HepG2 (cell line): Measurements from ENCODE around the gene EVC. TPM values are rescaled to one million over a fixed set of nuclear protein-coding genes. Genes with fewer than 3 reads are reported as not detected.

Experiments used
- ATAC-seq: fragments of 200-7000 bp; cut with Tn5 transposase; 3 replicates; pipeline ENCODE4 v1.9.1; 2020; ENCODE audit warnings: mild to moderate bottlenecking, moderate library complexity
- BruUV-seq: library from RNA; stranded (reverse); fragments of 400-500 nt; replicated peaks from 2 replicates; lab custom pipeline; 2021; lab: Mats Ljungman, UMichigan
- CTCF ChIA-PET: fragments of 300-600 bp; formaldehyde crosslinking; extraction: SDS; loops from one replicate; lab custom pipeline; 2021; ENCODE audit warnings: low total read pairs, inconsistent platforms, low intra/inter-chr PET ratio; lab: Yijun Ruan, JAX
- POLR2A ChIA-PET: fragments of 350-600 bp; sonication (Branson Sonifier 250); formaldehyde crosslinking; loops from one replicate; lab custom pipeline; 2020; ENCODE audit warnings: antibody characterized with exemption, inconsistent platforms; lab: Yijun Ruan, JAX
- DNase-seq: peaks from one replicate; pipeline ENCODE4 v3.0.0-alpha.2; 2015; ENCODE audit warnings: low spot score
- FAIRE-seq: peaks from 3 replicates; lab custom pipeline; 2011; peaks lifted over from hg19 to GRCh38; lab: Jason Lieb, UNC
- H2AFZ ChIP-seq: one replicate; pipeline ENCODE4 v1.6.1; 2011; ENCODE audit warnings: low read length, inconsistent platforms
- H3K27ac ChIP-seq: fragments of 300-600 bp; 3 replicates; pipeline ENCODE4 v1.8.0; 2011; ENCODE audit warnings: mixed run types, mild to moderate bottlenecking, mixed read lengths, low read length, inconsistent platforms; ENCODE audit not compliant: insufficient read depth; ENCODE audit errors: extremely low read length
- H3K27me3 ChIP-seq, 2 experiments: fragments of 200-600 bp in 1 of 2; 2 replicates in 1 of 2; 3 replicates in 1 of 2; pipeline versions ENCODE4 v1.6.0 to v1.8.0; 2011; ENCODE audit warnings: low read length in 2 of 2, mild to moderate bottlenecking in 2 of 2, moderate library complexity in 2 of 2, inconsistent platforms in 1 of 2; ENCODE audit not compliant: insufficient read depth in 2 of 2, control insufficient read depth in 1 of 2
- H3K36me3 ChIP-seq, 2 experiments: fragments of 200-600 bp in 1 of 2; replicated peaks in 1 of 2; 2 replicates in 1 of 2; 3 replicates in 1 of 2; pipeline versions ENCODE4 v1.5.1 to v1.8.0; 2011; ENCODE audit warnings: low read length in 2 of 2, inconsistent platforms in 1 of 2; ENCODE audit not compliant: insufficient read depth in 2 of 2, control insufficient read depth in 1 of 2
- H3K4me1 ChIP-seq: 2 replicates; pipeline ENCODE4 v1.5.1; 2012; ENCODE audit warnings: low read length, inconsistent platforms; ENCODE audit not compliant: insufficient read depth
- H3K4me2 ChIP-seq: 2 replicates; pipeline ENCODE4 v1.6.0; 2011; ENCODE audit warnings: low read depth, low read length, inconsistent platforms
- H3K4me3 ChIP-seq, 3 experiments: fragments of 200-600 bp in 1 of 3; sonication (generic), shearing (Covaris generic) in 1 of 3; replicated peaks in 1 of 3; 2 replicates each; pipeline ENCODE4 v1.5.1; 2011 to 2016; ENCODE audit warnings: low read length in 3 of 3, inconsistent platforms in 2 of 3, low read depth in 2 of 3, mild to moderate bottlenecking in 2 of 3, control low read depth in 1 of 3, mixed read lengths in 1 of 3; ENCODE audit not compliant: insufficient read depth in 1 of 3
- H3K79me2 ChIP-seq: one replicate; pipeline ENCODE4 v1.6.1; 2011; ENCODE audit warnings: low read length, inconsistent platforms; ENCODE audit not compliant: insufficient read depth
- H3K9ac ChIP-seq: 2 replicates; pipeline ENCODE4 v1.6.0; 2011; ENCODE audit warnings: mild to moderate bottlenecking, low read depth, low read length, inconsistent platforms; ENCODE audit not compliant: insufficient read depth
- H3K9me3 ChIP-seq: 2 replicates; pipeline ENCODE4 v1.5.1; 2012; ENCODE audit warnings: mild to moderate bottlenecking, low read length
- H4K20me1 ChIP-seq: 2 replicates; pipeline ENCODE4 v1.6.0; 2011; ENCODE audit warnings: inconsistent platforms, mild to moderate bottlenecking, low read length, moderate library complexity; ENCODE audit not compliant: insufficient read depth
- FOXM1 ChIP-seq: sonication (generic); formaldehyde crosslinking; IDR thresholded peaks from 2 replicates; pipeline ENCODE4 v1.5.0; 2020; ENCODE audit warnings: missing genetic modification reagents
- KLF6 ChIP-seq: IDR thresholded peaks from 2 replicates; pipeline ENCODE4 v1.8.0; 2016; ENCODE audit warnings: missing biosample characterization, missing genetic modification reagents
- KMT2B ChIP-seq: IDR thresholded peaks from 2 replicates; pipeline ENCODE4 v1.6.1; 2016; ENCODE audit warnings: missing genetic modification reagents, missing compliant biosample characterization
- NFATC3 ChIP-seq: sonication (generic); formaldehyde crosslinking; IDR thresholded peaks from 2 replicates; pipeline ENCODE4 v1.5.1; 2020; ENCODE audit warnings: mild to moderate bottlenecking, missing genetic modification reagents
- NKX3-1 ChIP-seq: sonication (generic); formaldehyde crosslinking; IDR thresholded peaks from 2 replicates; pipeline ENCODE4 v1.5.0; 2020; ENCODE audit warnings: missing genetic modification reagents
- PHF5A ChIP-seq: IDR thresholded peaks from one replicate; pipeline ENCODE4 v1.6.1; 2018; ENCODE audit warnings: low read depth, missing genetic modification reagents; ENCODE audit not compliant: unreplicated experiment
- POGK ChIP-seq: sonication (generic); formaldehyde crosslinking; conservative IDR thresholded peaks from 2 replicates; pipeline ENCODE4 v1.8.0; 2022; ENCODE audit warnings: mild to moderate bottlenecking, moderate library complexity, missing genetic modification reagents
- SALL1 ChIP-seq: sonication (generic); formaldehyde crosslinking; IDR thresholded peaks from 2 replicates; pipeline ENCODE4 v1.8.0; 2022; ENCODE audit warnings: mild to moderate bottlenecking, missing genetic modification reagents
- TCF7 ChIP-seq: sonication (generic); IDR thresholded peaks from 2 replicates; pipeline ENCODE4 v1.6.1; 2016; ENCODE audit warnings: antibody characterized with exemption, low read depth
- ZFP36 ChIP-seq: fragments of 150-350 bp; IDR thresholded peaks from 2 replicates; pipeline ENCODE4 v1.6.1; 2018; ENCODE audit warnings: borderline replicate concordance, low read length, low read depth; ENCODE audit not compliant: partially characterized antibody
- ZNF225 ChIP-seq: sonication (generic); formaldehyde crosslinking; IDR thresholded peaks from 2 replicates; pipeline ENCODE4 v1.4.0; 2020; ENCODE audit warnings: mild to moderate bottlenecking, missing genetic modification reagents
- ZNF382 ChIP-seq: sonication (generic); formaldehyde crosslinking; IDR thresholded peaks from 2 replicates; pipeline ENCODE4 v1.5.0; 2020; ENCODE audit warnings: missing genetic modification reagents, mild to moderate bottlenecking, borderline replicate concordance
- ZNF550 ChIP-seq: sonication (generic); formaldehyde crosslinking; IDR thresholded peaks from 2 replicates; pipeline ENCODE4 v1.4.0; 2020; ENCODE audit warnings: mild to moderate bottlenecking, missing genetic modification reagents, borderline replicate concordance
- ZNF816 ChIP-seq: sonication (generic); formaldehyde crosslinking; IDR thresholded peaks from 2 replicates; pipeline ENCODE4 v1.8.0; 2022; ENCODE audit warnings: missing genetic modification reagents, mild to moderate bottlenecking, borderline replicate concordance
- WGBS: methylation state at CpG from one replicate; pipeline ENCODE4 v1.1.6; 2017; ENCODE audit warnings: low lambda C conversion rate; 5-methylcytosine and 5-hydroxymethylcytosine counted together
- in situ Hi-C: cut with HindIII; loops from 2 replicates; pipeline ENCODE4 v1.10.0; 2017; ENCODE audit warnings: low pct_unique_long_range_greater_than_20kb; ENCODE audit not compliant: extremely low pct_ligation_motif_present
- intact Hi-C: fragments of 100-400 bp; cut with micrococcal nuclease; formaldehyde crosslinking; loops from one replicate; pipeline ENCODE4 v1.10.0; 2022; ENCODE audit not compliant: unreplicated experiment
- polyA plus RNA-seq, 8 experiments: library from polyadenylated mRNA; depleted of rRNA in 3 of 8; stranded (reverse) in 7 of 8; unstranded in 1 of 8; fragments of >200 nt; fragmentation: Illumina TruSeq in 4 of 8; extraction: Trizol in 4 of 8; gene quantifications; 2 replicates each; pipeline versions ENCODE4 v1.2.1 to v1.2.3, GENCODE V29; 2011 to 2016; ENCODE audit warnings: low read depth in 4 of 8, missing spikeins in 1 of 8, mixed read lengths in 1 of 8; ENCODE audit not compliant: insufficient read depth in 1 of 8
- total RNA-seq, 5 experiments: library from RNA; depleted of rRNA; stranded (reverse); fragments of >200 nt; fragmentation: Illumina TruSeq; extraction: Trizol; gene quantifications; 2 replicates each; pipeline ENCODE4 v1.2.3, GENCODE V29; 2016; ENCODE audit warnings: low read depth in 1 of 5
- TF ChIP-seq, protein P1 (sequence below): sonication (generic); formaldehyde crosslinking; IDR thresholded peaks from 2 replicates; pipeline ENCODE4 v1.9.0; 2021; ENCODE audit warnings: missing genetic modification reagents, borderline replicate concordance

The EVC gene
- total and polyA plus RNA-seq, 2 of the 13 experiments (the other 11 are each of a cell fraction or from before 2014, with no cell fraction given) = 3.1 to 4.9 TPM

- TF ChIP-seq, protein P1, sequence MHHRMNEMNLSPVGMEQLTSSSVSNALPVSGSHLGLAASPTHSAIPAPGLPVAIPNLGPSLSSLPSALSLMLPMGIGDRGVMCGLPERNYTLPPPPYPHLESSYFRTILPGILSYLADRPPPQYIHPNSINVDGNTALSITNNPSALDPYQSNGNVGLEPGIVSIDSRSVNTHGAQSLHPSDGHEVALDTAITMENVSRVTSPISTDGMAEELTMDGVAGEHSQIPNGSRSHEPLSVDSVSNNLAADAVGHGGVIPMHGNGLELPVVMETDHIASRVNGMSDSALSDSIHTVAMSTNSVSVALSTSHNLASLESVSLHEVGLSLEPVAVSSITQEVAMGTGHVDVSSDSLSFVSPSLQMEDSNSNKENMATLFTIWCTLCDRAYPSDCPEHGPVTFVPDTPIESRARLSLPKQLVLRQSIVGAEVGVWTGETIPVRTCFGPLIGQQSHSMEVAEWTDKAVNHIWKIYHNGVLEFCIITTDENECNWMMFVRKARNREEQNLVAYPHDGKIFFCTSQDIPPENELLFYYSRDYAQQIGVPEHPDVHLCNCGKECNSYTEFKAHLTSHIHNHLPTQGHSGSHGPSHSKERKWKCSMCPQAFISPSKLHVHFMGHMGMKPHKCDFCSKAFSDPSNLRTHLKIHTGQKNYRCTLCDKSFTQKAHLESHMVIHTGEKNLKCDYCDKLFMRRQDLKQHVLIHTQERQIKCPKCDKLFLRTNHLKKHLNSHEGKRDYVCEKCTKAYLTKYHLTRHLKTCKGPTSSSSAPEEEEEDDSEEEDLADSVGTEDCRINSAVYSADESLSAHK (CRISPR knock-in tag) = no peak
- TF ChIP-seq SALL1 (CRISPR knock-in tag) = no peak
- no peak for TF ChIP-seq NKX3-1
- TF ChIP-seq FOXM1 (CRISPR knock-in tag) = no peak
- TF ChIP-seq ZNF550 = no peak
- TF ChIP-seq KMT2B (CRISPR knock-in tag) = no peak
- TF ChIP-seq ZNF816 (CRISPR knock-in tag) = no peak
These were observed 19.4 kb upstream of the EVC start (continued) for GRCh38 chr4:5691491-5692132.

DNA sequence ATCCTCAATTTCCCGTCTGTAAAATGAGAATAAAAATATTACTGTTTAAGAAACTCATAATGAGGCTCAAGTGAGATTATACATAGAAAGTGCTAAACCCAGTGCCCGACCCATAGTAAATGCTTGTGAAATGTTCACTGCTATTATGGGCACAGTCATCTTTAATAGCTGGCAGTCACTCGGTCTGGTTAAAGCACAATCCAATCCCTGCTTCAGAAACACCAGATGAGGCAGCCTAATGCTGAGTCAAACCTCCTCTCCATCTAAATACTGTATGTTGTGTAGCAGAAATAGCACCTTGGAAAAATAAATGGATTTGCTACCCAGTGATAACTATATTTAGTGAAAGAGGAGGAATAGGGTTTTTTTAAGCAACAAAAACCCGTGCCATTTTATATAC lies 17.1 kb upstream of the EVC start:
- H3K4me2 ChIP-seq = no peak overlapping the region
- H3K36me3 ChIP-seq = no peaks in the 10 kb centered on the region
- FAIRE-seq (no peak), DNase-seq (no peak), ATAC-seq (no peak)
- CTCF ChIA-PET = no interaction called here
- H3K27ac ChIP-seq = no peak overlapping the region
- no peak overlapping the region for H3K9ac ChIP-seq
- H4K20me1 ChIP-seq = no peaks in the 10 kb centered on the region
- intact Hi-C loops (no loop called here), in situ Hi-C loops (no loop called here)
- H3K9me3 ChIP-seq = no peaks in the 10 kb centered on the region
- TF ChIP-seq POGK (CRISPR knock-in tag) = no peak
- TF ChIP-seq KLF6 (CRISPR knock-in tag) = no peak
- no peak for TF ChIP-seq ZNF382 (CRISPR knock-in tag)
- no peak for TF ChIP-seq ZNF225 (CRISPR knock-in tag)
- TF ChIP-seq TCF7 = no peak
- no peak for TF ChIP-seq ZFP36
- no peak for TF ChIP-seq PHF5A (CRISPR knock-in tag)
- no peak for TF ChIP-seq NFATC3 (CRISPR knock-in tag)
- BruUV-seq = no TSS peak
- H3K4me1 ChIP-seq = no peaks in the 10 kb centered on the region
- H3K79me2 ChIP-seq = no peaks in the 10 kb centered on the region
- POLR2A ChIA-PET = no interaction called here
- H2AFZ ChIP-seq = no peak overlapping the region
- H3K27me3 ChIP-seq = peaks cover 0 to 12% of the 10 kb centered on the region in 2 experiments; a peak in 1 of 5 replicates
- H3K4me3 ChIP-seq = no peak overlapping the region
- WGBS = 25% methylated on average over 4 of the region's 4 CpGs
